Fibroblast of lung (primary cell): ENCODE measurements around the gene OXSR1. TPM values are rescaled to one million over a fixed set of nuclear protein-coding genes. Genes with fewer than 3 reads are reported as not detected.

Experiments used
- DNase-seq, 2 donors: peaks; one replicate each; pipeline versions ENCODE4 v3.0.0 to v3.0.0-alpha.2; 2010; ENCODE audit warnings: low read depth in 2 of 2
- H2AFZ ChIP-seq: 2 replicates; pipeline ENCODE4 v1.5.1; 2012; ENCODE audit warnings: low read length, control low read depth, inconsistent platforms
- H3K27ac ChIP-seq: 2 replicates; pipeline ENCODE4 v1.5.1; 2011; ENCODE audit warnings: low read length, control low read depth; ENCODE audit not compliant: insufficient read depth
- H3K27me3 ChIP-seq: 2 replicates; pipeline ENCODE4 v1.5.1; 2011; ENCODE audit warnings: mild to moderate bottlenecking, low read length; ENCODE audit not compliant: control insufficient read depth, insufficient read depth
- H3K36me3 ChIP-seq: 2 replicates; pipeline ENCODE4 v1.5.1; 2011; ENCODE audit warnings: low read length; ENCODE audit not compliant: control insufficient read depth, insufficient read depth
- H3K4me1 ChIP-seq: 2 replicates; pipeline ENCODE4 v1.5.1; 2011; ENCODE audit warnings: low read length; ENCODE audit not compliant: control insufficient read depth, insufficient read depth; ENCODE audit errors: extremely low read depth
- H3K4me2 ChIP-seq: 2 replicates; pipeline ENCODE4 v1.5.1; 2011; ENCODE audit warnings: low read length, control low read depth; ENCODE audit not compliant: insufficient read depth; ENCODE audit errors: extremely low read depth
- H3K4me3 ChIP-seq, 4 experiments: fragments of 200-600 bp in 1 of 4; sonication (generic) in 1 of 4; replicated peaks in 1 of 4; 2 replicates each; pipeline ENCODE4 v1.5.1; 2011 to 2016; ENCODE audit warnings: low read length in 4 of 4, low read depth in 3 of 4, mild to moderate bottlenecking in 3 of 4, control low read depth in 2 of 4, inconsistent platforms in 1 of 4, mixed read lengths in 1 of 4; ENCODE audit not compliant: insufficient read depth in 1 of 4; ENCODE audit errors: control extremely low read depth in 1 of 4
- H3K79me2 ChIP-seq: 2 replicates; pipeline ENCODE4 v1.5.1; 2012; ENCODE audit warnings: mild to moderate bottlenecking, low read length, inconsistent platforms; ENCODE audit not compliant: control insufficient read depth, insufficient read depth
- H3K9ac ChIP-seq: 2 replicates; pipeline ENCODE4 v1.5.1; 2011; ENCODE audit warnings: mild to moderate bottlenecking, low read length, control low read depth; ENCODE audit not compliant: insufficient read depth
- H3K9me3 ChIP-seq: 2 replicates; pipeline ENCODE4 v1.5.1; 2012; ENCODE audit warnings: low read depth, low read length; ENCODE audit not compliant: control insufficient read depth, insufficient read depth
- H4K20me1 ChIP-seq: 2 replicates; pipeline ENCODE4 v1.5.1; 2011; ENCODE audit warnings: low read length; ENCODE audit not compliant: control insufficient read depth, insufficient read depth; ENCODE audit errors: extremely low read depth
- CTCF ChIP-seq, 2 donors: IDR thresholded peaks in 1 of 2; conservative IDR thresholded peaks in 1 of 2; 1 replicate in 1 of 2; 2 replicates in 1 of 2; pipeline ENCODE4 v1.5.1; 2011 to 2012; ENCODE audit warnings: low read length in 2 of 2, control low read depth in 1 of 2, inconsistent platforms in 1 of 2, low read depth in 1 of 2, mild to moderate bottlenecking in 1 of 2
- EZH2 ChIP-seq: IDR thresholded peaks from 2 replicates; pipeline ENCODE4 v1.5.1; 2012; ENCODE audit warnings: low read length, control low read depth, mild to moderate bottlenecking; ENCODE audit errors: missing control alignments
- polyA plus RNA-seq, 2 donors: library from polyadenylated mRNA; depleted of rRNA in 1 of 2; stranded (reverse) in 1 of 2; unstranded in 1 of 2; fragments of >200 nt; gene quantifications; 2 replicates each; pipeline ENCODE4 v1.2.1, GENCODE V29; 2011 to 2012; ENCODE audit warnings: missing spikeins in 1 of 2
- total RNA-seq: library from RNA; depleted of rRNA; stranded (reverse); fragments of >200 nt; gene quantifications from 2 replicates; pipeline ENCODE4 v1.2.1, GENCODE V29; 2014

OXSR1 gene
- total and polyA plus RNA-seq, 2 donors (not counting 1 experiment from before 2014, with no cell fraction given) = 32.7 to 45.2 TPM

GRCh38 chr3:38136393-38136776 lies 29.0 kb upstream of the OXSR1 start:
- TF ChIP-seq CTCF (conservative IDR thresholded peaks at IDR 0.05 in 1 of 2, IDR thresholded peaks at IDR 0.05 in 1 of 2; ENCODE audit: low read depth in 1 of 2, low read length in 2 of 2) = no peak
- TF ChIP-seq EZH2 = no peak
- Histone ChIP-seq H3K36me3 (peaks cover 6% of the 10 kb centered on the region), H3K79me2 (peaks cover 18% of the 10 kb centered on the region)

GRCh38 chr3:38136777-38137614 lies 28.3 kb upstream of the OXSR1 start, which contains the start of gene ACAA1:
TSS of gene ACAA1 (minus strand) at chr3:38137127. CDS start at chr3:38137035, 92 bp downstream.
- peak within 1 kb of the TSS; percentile 84 for H3K9ac ChIP-seq
- H3K9me3 ChIP-seq = no peaks in the 10 kb centered on the region
- peak within 1 kb of the TSS; percentile 75 for H3K27ac ChIP-seq
- no peaks in the 10 kb centered on the region for H4K20me1 ChIP-seq
- peak within 1 kb of the TSS; percentile 94 for H2AFZ ChIP-seq
- peaks cover 12% of the 10 kb centered on the region for H3K4me1 ChIP-seq
- H3K36me3 ChIP-seq = peaks cover 7% of the 10 kb centered on the region
- TF ChIP-seq CTCF (conservative IDR thresholded peaks at IDR 0.05 in 1 of 2, IDR thresholded peaks at IDR 0.05 in 1 of 2; ENCODE audit: low read depth in 1 of 2, low read length in 2 of 2) = peak in 1 of 2 donors; percentile 4
- no peak for TF ChIP-seq EZH2
- peak; percentile 98 to 99 for DNase-seq
- H3K79me2 ChIP-seq = peaks cover 18% of the 10 kb centered on the region
- no peaks in the 10 kb centered on the region for H3K27me3 ChIP-seq
- peak within 1 kb of the TSS; percentile 77 to 87 (median 80) for H3K4me3 ChIP-seq
- H3K4me2 ChIP-seq = peak within 1 kb of the TSS; percentile 94

More at GRCh38 chr3:38136393-38136776, 29.0 kb upstream of the OXSR1 start:
- Histone ChIP-seq H3K9me3 (no peaks in the 10 kb centered on the region), H3K4me1 (peaks cover 12% of the 10 kb centered on the region), H4K20me1 (no peaks in the 10 kb centered on the region), H3K9ac (peak overlapping the region; percentile 84), H3K4me3 (peak overlapping the region; percentile 77 to 87 (median 80)), H2AFZ (peak overlapping the region; percentile 94), H3K4me2 (peak overlapping the region; percentile 75), H3K27ac (peak overlapping the region; percentile 75), H3K27me3 (no peaks in the 10 kb centered on the region)
- peak; percentile 32 to 46 for DNase-seq

- Histone ChIP-seq H3K4me1 (peaks cover 12% of the 10 kb centered on the region), H3K79me2 (peaks cover 18% of the 10 kb centered on the region), H3K9me3 (no peaks in the 10 kb centered on the region), H3K4me2 (peak overlapping the region; percentile 94), H4K20me1 (no peaks in the 10 kb centered on the region), H3K27me3 (no peaks in the 10 kb centered on the region), H3K27ac (peak overlapping the region; percentile 75), H2AFZ (peak overlapping the region; percentile 84), H3K36me3 (peaks cover 7% of the 10 kb centered on the region), H3K4me3 (peak overlapping the region; percentile 73 to 82 (median 80)), H3K9ac (peak overlapping the region; percentile 67)
- peak in 1 of 2 donors; percentile 5 for DNase-seq
- TF ChIP-seq CTCF (conservative IDR thresholded peaks at IDR 0.05 in 1 of 2, IDR thresholded peaks at IDR 0.05 in 1 of 2; ENCODE audit: low read depth in 1 of 2, low read length in 2 of 2) (no peak), EZH2 (no peak)
These were observed 27.6 kb upstream of the OXSR1 start for GRCh38 chr3:38137615-38138348.
